IMR-90 (cell line): ENCODE measurements around the gene CATSPERE.

Experiments
- MXI1 ChIP-seq: IDR thresholded peaks from 2 replicates; pipeline ENCODE4 v1.6.1; 2012; ENCODE audit warnings: low read depth, mild to moderate bottlenecking, low read length, moderate library complexity, borderline replicate concordance
- POLR2A ChIP-seq: IDR thresholded peaks from 2 replicates; pipeline ENCODE4 v1.6.1; 2012; ENCODE audit warnings: mild to moderate bottlenecking, low read depth, low read length
- TF ChIP-seq, protein P1 (sequence below): conservative IDR thresholded peaks from 2 replicates; pipeline ENCODE4 v1.5.1; 2012; ENCODE audit warnings: mild to moderate bottlenecking, low read depth, low read length, improper control_type of control experiment

DNA sequence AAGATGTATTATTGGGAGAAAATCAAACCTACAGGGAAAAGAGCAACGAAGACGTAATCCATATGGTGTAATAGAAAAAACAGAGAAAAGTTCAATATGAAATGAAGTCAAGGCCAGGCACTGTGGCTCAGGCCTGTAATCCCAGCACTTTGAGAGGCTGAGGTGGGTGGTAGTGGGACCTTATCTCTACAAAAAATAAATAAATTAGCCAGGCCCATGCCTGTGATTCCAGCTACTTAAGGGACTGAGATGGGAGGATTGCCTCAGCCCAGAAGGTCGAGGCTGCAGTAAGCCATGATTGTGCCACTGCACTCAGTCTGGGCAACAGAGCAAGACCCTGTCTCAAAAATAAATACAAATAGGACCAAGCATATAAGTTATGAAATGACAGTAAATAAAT, 203.3 kb downstream of the CATSPERE start:
- TF ChIP-seq POLR2A, result no peak
- TF ChIP-seq MXI1, result no peak
- TF ChIP-seq, protein P1, sequence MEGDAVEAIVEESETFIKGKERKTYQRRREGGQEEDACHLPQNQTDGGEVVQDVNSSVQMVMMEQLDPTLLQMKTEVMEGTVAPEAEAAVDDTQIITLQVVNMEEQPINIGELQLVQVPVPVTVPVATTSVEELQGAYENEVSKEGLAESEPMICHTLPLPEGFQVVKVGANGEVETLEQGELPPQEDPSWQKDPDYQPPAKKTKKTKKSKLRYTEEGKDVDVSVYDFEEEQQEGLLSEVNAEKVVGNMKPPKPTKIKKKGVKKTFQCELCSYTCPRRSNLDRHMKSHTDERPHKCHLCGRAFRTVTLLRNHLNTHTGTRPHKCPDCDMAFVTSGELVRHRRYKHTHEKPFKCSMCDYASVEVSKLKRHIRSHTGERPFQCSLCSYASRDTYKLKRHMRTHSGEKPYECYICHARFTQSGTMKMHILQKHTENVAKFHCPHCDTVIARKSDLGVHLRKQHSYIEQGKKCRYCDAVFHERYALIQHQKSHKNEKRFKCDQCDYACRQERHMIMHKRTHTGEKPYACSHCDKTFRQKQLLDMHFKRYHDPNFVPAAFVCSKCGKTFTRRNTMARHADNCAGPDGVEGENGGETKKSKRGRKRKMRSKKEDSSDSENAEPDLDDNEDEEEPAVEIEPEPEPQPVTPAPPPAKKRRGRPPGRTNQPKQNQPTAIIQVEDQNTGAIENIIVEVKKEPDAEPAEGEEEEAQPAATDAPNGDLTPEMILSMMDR, result no peak
